ENCODE data around the gene NUP210.

DNA sequence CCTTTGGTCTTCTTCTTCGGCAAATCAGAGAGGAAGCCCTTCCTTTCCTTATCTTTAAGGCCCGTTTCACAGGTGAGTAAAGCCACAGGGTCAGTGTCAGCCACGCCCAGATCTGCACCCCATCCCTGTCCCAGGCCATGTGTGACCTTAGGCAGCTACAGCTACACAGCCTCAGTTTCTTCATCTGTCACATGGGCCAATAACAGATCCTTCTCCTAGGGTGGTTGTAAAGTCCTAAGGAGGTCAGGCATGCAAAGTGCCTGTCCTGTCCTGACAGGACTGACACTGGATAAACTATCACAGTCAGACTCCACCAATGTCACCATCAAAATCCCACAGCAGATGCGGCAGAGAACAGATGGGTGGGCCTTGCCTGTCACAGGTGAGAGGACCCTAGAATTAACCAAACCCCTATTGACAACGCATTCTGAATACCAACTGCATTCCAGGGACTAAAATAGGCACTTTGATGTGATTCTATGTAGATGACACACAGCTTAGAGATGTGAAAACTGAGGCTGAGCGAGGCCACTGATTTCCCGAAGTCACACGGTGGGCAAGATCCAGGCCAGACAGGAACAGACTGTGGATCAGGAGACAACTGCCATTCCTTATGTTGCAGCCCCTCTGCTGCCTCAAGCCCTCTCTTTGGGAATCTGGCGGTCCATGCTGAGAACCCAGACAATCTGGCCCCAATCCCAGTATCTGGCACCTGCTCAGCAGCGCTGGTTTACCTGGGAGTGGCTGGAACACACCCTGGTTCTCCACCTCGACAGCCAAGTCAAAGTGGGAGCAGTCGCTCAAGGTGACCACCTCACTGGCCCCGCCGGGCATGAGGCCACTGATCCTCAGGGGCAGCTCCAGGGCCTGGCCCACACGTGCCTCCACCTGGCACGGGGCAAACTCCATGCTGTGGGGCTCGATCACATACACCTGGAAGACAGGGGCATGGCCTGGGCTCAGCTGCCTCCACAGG lies 48.7 kb downstream of the NUP210 start:
- TF ChIP-seq, protein P1, sequence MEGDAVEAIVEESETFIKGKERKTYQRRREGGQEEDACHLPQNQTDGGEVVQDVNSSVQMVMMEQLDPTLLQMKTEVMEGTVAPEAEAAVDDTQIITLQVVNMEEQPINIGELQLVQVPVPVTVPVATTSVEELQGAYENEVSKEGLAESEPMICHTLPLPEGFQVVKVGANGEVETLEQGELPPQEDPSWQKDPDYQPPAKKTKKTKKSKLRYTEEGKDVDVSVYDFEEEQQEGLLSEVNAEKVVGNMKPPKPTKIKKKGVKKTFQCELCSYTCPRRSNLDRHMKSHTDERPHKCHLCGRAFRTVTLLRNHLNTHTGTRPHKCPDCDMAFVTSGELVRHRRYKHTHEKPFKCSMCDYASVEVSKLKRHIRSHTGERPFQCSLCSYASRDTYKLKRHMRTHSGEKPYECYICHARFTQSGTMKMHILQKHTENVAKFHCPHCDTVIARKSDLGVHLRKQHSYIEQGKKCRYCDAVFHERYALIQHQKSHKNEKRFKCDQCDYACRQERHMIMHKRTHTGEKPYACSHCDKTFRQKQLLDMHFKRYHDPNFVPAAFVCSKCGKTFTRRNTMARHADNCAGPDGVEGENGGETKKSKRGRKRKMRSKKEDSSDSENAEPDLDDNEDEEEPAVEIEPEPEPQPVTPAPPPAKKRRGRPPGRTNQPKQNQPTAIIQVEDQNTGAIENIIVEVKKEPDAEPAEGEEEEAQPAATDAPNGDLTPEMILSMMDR (IDR thresholded peaks at IDR 0.05) = no peak
- no peak for TF ChIP-seq POLR2A (IDR thresholded peaks at IDR 0.05)

All from testis (tissue), 2 donors.